Kidney tubule cell (primary cell): ENCODE measurements around the gene CEP170B.
"Not testable (repeated sequence)": the region's sequence is repeated elsewhere in the genome, so short reads cannot be mapped to it uniquely, and the experiment has no call there.

Source experiments
- DNase-seq: peaks from one replicate; pipeline ENCODE4 v3.0.0-alpha.2; 2018; ENCODE audit warnings: low spot score

CEP170B gene

DNA sequence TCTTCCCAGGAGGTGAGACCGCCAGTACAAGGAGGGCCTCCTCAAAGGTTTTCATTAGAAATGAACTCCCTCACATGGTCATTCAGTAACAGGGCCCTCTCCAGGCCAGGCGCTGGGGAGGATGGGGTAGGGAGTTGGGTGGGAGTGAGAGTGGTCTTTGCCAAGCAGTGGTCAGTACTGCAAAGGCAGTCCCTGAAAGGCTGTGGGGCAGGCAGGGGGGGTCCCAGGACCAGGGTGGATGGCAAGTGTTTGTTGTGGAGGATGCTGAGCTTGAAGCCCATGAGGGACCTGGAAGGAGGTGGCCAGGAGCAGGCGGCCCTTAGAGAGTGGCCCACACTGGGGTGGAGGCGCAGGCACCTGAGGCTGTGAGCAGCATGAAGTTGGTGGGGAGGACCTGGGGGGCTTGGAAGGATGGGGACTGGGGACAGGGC, 26.1 kb downstream of the CEP170B start:
- DNase-seq: no peak

DNA sequence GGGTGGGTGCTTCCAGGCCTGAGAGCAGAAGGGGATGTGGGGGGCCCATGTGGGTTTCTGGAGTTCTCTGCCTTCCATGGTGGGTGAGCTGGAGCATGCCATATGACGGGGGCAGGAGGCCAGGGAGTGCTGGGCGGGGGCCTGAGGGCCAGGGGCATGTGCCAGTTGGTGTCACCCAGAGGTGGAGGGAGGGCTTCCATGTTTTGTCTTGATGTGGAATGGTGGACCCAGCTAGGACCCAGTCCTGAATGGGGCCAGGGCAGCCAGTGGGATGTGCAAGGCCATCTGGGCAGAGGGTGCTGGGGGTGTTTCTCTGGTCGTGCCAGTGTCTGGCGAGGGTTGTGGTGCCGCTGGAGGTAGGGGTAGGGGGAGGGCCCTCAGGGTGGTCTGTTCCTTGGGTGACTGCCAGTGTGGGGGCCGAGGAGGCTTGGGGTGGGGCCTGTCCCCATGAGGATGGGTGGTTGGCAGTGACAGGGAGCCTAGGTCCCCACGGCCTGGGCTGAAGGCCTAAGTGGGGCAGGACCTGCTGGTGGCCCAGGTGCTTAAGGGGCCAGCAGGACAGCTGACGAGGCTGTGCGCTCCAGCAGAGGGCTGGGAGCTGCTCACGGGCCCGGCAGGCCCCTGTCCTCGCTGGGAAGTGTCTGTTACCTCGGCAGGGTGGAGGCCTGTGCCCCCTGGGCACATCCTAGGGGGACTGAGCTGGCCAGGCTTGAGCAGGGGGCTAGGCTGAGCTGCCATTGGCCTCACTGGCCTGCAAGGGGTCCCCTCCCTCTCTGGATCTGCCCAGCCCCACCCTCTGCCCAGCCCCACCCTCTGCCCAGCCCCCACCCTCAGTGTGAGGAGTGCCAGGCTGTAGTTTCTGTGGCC, 26.8 kb downstream of the CEP170B start:
- no peak for DNase-seq

DNA sequence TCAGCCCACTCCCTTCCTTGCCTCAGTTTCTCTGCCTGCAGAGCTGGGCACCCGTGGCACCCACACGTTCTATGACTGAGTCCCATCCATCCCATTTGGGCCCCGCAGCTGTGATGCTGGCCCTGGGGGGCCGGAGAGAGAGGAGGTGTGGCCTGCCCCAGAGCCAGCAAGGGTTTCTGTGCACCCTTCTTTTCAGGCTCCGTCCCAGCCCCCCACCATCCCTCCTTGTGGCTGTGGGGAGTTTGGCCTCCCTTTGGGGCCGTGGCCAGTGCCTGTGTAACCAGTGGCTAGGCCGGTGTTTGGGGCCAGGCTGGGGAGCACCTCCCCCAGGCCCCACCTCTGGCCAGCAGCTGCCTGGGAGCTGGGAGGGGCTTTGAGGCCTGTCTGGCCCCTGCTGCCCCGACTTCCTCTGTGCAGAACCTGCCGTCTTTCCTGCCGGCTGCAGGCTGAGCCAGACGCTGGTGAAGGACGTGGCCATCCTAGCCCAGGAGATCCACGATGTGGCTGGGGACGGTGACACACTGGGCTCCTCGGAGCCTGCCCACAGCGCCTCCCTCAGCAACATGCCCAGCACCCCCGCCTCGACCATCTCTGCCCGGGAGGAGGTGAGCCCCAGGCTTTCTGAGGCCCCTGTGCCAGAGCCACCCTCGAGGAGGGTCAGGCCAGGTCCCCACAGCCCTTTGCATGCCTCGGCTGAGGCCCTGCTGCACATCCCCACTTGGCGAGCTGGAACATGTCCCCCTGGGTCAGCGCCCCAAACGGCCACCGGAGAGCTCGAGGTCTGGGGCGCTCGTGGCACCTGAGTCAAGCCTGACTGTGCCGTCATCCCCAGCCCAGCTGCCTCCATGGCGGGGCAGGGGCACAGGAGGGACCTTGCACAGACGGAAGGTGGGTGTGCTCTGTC, 27.7 kb downstream of the CEP170B start:
- no peak for DNase-seq

DNA sequence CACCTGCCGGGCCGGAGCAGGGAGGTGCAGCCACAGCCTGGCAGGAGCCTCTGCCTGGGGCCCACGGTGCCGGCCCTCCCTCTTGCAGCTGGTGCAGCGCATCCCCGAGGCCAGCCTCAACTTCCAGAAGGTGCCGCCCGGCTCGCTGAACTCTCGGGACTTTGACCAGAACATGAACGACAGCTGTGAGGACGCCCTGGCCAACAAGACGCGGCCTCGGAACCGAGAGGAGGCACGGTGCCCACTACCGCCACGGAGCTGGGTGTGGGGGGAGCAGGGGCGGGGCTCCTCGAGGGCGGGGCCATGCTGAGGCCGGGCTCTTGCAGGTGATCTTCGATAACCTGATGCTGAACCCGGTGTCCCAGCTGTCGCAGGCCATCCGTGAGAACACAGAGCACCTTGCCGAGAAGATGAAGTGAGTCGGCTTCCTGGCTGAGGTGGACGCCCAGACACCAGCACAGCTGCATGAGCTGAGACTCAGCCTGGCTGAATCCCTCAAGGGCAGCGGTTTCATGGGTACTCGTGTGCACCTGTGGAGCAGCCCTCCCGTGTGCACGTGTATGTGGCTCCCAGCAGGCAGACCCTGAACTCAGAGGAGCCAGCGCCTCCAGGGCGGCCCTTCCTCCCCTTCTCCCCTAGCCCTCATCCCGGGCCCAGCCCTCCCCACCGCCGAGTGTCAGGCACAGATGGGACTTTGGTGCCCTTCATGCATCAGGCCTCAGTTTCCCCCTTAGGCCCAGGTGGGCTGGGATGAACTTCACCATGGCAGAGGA, 28.6 kb downstream of the CEP170B start:
- no peak for DNase-seq

DNA sequence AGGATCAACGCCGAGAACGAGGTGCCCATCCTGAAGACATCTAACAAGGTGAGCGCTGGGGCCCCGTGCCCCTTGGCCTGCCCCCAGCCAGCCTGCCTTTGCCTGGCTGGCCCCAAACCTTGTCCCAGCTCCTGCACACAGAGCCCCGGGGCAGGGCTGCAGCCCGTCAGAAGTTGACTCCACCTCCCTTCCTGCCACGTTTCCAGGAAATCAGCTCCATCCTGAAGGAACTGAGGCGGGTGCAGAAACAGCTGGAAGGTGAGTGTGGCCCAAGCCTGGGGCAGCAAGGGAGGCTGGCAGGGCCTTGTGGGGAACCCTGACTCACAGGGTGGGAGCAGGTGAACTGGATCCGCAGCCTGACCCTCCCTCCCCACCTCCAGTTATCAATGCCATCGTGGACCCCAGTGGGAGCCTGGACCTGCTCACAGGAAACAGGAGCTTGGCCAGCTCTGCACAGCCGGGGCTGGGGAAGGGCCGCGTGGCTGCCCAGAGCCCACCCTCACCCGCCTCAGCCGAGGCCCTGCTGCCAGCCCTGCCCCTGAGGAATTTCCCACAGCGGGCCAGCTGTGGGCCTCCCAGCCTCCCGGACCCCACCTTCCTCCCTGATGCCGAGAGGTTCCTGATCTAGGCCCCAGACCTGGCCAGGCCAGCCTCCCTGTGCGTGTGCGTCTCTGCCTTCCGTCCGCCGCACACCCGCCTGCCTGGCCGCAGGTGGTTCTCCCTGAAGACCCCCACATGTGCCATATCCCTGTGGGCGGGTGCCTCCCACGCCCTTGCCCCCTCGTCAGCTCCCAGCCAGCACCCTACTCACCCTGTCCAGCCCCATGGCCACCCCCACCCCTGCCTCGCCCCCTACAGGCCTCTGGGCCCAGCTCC, 29.5 kb downstream of the CEP170B start:
- no peak for DNase-seq

DNA sequence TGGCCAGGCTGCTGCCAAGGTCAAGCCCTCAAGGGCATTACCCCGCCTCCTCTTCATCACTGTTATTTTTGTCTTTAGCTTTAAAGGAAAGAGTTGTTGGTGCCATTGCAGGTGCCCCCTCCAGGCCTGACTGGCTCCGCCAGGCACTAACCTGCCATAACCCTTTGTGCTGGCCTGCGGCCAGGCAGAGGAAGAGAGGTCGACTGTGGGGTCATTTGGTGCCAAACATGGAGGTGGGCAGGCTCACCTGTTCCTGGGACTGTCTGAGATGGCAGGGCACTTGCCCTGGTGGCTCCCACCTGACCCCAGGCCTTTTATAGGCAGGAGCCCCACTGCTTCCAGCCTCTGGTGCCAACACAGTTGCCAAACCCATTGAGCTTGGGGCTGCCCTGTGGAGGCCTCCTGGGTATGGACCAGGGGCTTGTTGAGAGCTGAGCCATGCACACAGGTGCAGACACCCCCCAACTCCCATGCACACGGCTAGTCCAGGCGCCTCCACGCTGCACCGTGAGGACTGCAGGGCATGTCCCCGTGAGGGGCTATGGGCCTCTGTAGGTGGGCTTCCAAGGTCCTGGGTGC, 30.2 kb downstream of the CEP170B start:
- DNase-seq: no peak

DNA sequence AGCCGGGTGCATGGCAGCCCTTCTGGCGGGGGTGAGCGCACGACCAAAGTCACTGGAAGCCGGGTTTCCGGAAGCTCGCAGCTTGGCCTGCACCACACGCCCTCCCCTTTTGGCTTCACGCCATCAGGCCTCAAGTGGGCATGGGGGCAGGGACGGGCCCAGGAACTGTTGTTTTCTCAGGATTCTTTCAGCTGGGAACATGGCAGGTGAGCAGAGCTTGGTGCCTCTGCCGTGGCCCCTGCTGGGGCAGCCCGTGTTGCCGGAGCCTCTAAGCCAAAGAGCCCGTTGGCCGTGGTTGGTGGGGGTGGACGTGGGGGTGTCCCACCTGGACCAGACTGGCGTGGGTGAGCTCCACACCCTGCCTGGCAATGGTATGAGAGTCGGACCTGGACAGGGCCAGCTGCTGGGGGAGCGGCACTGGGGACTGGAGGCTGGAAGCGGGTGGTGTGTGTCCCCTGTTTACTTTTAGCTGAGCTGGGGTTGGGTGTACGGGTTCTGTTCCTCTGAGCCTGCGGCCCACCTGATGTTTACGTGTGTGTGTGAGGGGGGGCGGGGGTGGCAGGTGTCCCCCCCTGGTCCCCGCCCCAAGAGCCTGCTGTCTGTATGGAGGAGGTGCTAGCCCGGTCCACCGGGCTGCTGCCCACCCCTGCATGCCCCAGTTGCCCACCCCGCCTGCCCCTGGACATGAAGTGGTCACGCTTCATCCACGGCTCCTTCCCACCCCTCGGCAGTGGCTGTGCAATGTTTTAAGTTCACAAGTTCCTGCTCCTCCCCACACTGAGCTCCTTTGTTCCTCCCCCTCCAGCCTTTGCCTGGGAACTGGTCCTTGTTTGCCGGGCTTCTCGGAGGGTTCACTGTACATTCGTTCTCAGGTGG, 31.0 kb downstream of the CEP170B start:
- peak; percentile 35 for DNase-seq

DNA sequence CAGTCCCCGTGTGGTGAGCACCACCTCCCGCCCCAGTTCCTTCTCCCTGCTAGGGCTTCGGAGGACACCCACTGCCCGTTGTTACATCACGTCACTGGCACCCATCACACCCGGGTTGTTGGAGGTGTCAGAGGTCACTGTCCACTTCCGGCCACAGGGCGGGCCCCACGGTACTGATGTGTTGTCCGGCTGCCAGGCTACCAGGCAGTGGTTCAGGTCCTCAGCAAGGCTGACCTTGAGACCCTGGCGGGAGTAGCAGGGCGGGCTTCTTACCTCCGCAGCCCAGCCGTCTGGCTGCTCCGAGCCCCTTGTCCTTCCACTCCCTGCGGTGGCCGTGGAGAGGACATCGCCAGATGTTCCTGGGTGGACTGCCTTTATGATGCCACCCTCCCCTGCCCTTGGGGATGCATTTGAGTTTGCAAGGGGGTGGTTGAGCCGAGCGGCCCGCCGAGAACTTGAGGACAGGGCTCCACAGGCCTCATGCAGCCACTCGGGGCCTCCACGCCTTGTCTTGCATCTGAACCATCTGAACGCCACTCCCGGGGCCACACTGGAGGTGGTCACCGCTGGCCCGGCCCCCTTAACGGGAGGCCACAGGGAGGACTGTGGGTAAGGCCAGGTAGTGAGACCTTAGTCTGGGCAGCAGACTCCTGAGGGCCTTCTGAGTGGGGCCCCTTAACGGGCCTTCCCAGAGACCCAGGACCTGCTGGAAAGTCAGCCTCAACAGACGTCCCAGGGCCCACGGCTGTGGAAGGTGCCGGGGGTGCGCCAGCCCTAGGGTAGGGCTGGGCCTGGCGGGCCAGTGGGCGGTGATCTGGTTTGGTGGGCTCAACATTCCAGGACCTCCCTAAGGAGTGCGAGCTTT, 32.5 kb downstream of the CEP170B start:
- no peak for DNase-seq

DNA sequence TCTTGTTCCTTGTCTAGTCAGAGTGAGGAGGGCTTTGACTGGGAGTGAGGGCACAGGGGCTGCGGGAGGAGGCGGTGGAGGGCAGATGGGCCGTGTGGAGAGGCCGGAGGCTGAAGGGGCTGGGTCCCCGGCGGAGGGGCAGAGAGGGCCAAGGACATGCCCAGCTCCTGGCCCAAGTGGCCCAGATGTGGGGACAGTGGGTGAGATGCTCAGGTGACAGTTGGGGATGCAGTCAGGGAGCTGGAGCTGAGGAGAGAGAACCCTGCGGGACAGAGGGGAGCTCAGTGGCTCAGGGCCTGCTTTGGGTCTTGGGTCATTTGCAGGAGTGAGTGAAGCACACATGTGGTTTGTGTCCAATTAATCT, 33.1 kb downstream of the CEP170B start:
- DNase-seq: no peak

DNA sequence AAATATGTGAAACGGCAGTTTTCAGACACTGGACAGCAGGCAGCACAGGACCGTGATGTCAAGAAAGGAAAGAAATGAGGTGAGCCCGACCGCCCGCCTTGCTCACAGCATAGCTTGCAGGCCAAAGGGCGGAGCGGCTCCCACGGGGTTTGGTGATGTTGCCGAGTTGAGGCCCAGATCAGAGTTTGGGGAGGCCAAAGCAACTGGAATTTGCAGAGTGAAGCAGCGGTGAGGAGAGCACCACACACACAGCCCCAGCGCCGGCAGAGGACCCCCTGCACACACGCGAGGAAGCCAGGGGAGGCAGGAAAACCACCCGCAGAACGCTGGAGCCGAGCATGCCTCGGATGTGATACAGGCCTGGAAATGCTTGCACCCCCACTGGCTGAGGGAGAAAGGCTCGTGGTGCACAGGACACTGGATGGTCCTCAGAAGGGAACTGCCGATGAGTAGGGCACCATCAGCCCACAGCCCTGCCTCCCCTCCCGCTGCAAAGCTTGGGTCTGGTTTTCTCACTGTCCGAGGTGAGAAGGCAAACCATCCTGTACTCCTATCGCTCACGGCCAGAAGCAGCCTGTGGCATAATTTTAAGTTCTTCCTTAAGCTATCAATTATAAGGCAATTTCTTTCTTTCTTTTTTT, 33.9 kb downstream of the CEP170B start:
- no peak for DNase-seq

DNA sequence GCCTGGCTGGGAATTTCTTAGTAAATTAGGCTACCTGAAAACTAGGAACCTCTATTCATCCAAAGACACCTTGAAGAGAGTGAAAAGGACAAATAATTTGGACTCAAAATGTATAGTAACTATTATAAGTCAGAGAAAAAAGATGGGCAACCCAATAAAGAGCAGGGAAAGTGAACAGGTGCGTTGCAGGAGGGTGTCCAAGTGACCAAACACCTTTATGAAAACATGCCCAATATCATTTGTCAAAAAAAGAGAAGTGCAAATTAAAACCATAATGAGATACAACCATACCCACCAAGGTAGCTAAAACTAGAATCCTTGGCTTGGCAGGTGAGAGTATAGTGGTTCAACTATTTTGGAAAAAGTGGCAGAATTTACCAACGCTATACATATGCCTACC, 34.7 kb downstream of the CEP170B start:
- DNase-seq: no peak

DNA sequence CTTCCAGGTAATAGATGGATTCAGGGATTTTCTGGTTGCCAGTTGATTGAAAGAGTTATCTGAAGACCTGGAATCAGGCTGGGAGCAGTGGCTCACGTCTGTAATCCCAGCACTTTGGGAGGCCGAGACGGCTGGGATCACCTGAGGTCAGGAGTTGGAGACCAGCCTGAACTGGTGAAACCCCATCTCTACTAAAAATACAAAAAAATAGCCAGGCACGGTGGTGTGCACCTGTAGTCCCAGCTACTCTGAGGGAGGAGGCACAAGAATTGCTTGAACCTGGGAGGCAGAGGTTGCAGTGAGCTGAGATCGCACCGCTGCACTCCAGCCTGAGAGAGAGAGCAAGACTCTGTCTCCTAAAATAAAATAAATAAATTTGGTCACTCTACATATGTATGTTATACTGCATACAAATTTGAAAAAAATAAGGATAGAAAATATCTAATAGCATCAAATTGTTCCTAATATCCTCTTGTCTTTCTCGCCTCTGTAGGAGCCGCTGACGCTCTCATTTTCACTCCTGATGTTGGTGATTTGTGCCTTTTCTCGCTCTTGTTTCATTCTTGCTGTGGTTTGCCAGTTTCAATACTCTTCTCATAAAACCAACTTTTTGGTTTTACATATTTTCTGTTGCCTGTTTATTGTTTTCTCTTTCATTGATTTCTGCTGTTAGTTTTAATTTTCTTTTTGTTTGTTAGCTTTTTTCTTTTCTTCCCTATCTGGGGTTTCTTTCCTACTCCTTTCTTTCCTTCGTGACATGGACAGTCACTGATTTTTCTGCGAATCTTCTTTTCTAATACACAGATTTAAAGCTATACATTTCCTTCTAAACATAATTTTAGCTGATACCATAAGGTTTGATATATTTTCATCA, 35.8 kb downstream of the CEP170B start:
- no peak for DNase-seq

DNA sequence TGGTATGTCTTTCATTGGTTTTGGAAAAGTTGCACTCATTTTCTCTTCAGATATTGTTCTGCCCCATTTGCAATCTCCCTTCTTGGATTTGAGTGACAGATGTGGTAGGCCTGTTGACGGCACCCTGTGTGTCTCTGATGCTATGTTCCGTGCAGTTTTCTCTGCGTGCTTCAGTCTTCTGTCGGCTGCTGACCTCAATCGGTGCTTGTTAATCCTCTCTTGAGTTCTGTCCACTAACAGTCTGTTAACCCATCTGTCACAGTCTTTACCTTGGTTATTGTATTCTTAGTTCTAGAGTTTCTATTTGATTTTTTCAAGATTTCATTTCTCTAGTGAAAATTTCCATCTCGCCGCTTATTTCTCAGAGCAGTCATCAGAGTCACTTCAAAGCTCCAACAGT, 38.9 kb downstream of the CEP170B start:
- DNase-seq: no peak

DNA sequence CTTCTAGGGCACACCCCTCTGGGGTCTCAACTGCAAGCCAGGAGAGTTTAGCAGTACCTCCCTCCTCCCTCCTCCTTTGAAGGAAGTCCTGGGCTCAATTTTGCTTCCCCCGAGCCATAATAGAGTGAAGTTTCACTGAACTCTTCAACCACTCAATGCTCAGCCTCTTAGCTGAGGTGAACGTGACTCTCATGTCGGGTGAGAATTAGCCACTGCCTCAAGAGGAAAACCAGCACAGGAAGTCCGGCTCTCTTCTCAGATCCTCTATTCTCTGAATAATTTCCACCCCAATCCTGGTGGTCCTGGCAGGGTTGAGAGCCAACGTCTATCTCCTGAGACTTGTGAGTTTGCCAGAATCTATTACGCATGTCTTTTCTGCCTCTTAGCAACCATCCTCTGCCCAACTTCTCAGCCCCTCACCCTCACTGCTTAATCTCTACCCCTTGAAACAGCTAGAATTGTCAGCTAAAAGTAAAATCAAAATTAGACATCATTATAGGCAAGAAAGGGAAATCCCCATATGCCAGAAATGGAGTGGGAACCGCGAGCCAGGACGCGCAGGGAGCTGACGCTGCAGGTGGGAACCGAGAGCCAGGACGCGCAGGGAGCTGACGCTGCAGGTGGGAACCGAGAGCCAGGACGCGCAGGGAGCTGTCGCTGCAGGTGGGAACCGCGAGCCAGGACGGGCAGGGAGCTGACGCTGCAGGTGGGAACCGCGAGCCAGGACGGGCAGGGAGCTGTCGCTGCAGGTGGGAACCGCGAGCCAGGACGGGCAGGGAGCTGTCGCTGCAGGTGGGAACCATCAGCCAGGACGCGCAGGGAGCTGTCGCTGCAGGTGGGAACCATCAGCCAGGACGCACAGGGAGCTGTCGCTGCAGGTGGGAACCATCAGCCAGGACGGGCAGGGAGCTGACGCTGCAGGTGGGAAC, 39.8 kb downstream of the CEP170B start:
- not testable (repeated sequence) for DNase-seq

DNA sequence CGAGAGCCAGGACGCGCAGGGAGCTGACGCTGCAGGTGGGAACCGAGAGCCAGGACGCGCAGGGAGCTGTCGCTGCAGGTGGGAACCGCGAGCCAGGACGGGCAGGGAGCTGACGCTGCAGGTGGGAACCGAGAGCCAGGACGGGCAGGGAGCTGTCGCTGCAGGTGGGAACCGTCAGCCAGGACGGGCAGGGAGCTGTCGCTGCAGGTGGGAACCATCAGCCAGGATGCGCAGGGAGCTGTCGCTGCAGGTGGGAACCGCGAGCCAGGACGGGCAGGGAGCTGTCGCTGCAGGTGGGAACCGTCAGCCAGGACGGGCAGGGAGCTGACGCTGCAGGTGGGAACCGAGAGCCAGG, 40.5 kb downstream of the CEP170B start:
- DNase-seq: not testable (repeated sequence)

DNA sequence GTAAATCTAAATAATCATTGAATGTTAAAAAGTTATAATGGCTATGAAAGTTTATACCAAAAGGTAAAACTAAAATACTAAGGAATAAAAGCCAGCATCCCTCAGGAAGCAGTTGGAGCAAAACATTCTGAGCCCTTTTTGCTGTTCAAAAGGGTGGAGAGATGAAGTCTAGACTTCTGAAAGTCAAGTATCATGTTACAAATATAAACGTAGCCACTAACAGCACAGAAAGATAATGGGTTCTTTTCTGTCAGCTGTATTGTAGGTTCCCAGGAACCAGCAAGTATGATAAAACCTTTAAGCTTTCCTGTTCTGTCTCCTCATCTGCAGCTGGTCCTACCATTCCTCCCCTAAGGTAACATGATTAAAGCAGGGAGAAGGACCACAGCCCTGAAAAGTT, 43.2 kb downstream of the CEP170B start:
- DNase-seq: no peak
